OCI-LY3 (cell line): Measurements from ENCODE around the gene SDC4.

Source experiments
- EZH2phosphoT487 ChIP-seq: fragments of 200-600 bp; shearing (Covaris generic); IDR thresholded peaks from 2 replicates; pipeline ENCODE4 v1.6.1; 2018; ENCODE audit warnings: antibody characterized with exemption, mixed run types, low read depth
- TF ChIP-seq, protein P1 (sequence below): fragments of 200-600, 300-600 bp; sonication (generic); IDR thresholded peaks from 2 replicates; pipeline ENCODE4 v1.5.1; 2014; ENCODE audit warnings: antibody characterized with exemption, low read length, low read depth

DNA sequence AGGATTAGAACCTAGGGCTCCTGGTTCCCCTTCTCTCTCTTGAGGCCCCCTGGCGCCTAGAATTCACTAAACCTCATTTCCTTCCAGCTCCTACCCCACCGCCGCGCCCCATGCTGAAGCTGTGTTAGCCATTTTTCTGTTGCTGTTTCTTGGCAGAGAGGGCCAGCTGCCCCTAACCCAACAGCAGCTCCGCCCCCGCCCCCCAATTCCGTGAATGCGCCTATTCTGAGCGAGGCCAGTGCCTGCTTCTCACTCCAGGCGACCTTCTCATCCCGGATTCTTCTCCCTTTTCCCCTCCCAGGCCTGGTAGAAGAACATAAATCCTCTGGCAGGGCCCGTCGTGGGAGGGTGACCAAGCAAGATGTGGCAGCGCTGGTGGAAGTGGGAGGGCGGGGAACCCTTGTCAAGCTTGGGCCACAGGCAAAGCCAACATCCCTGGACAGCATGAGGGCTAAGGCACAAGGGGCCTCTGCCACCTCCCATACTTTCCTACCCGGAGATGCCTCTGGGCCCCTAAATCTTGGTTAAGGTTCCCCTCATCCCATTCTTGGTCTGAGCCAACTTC lies 41.1 kb downstream of the SDC4 start:
- TF ChIP-seq, protein P1, sequence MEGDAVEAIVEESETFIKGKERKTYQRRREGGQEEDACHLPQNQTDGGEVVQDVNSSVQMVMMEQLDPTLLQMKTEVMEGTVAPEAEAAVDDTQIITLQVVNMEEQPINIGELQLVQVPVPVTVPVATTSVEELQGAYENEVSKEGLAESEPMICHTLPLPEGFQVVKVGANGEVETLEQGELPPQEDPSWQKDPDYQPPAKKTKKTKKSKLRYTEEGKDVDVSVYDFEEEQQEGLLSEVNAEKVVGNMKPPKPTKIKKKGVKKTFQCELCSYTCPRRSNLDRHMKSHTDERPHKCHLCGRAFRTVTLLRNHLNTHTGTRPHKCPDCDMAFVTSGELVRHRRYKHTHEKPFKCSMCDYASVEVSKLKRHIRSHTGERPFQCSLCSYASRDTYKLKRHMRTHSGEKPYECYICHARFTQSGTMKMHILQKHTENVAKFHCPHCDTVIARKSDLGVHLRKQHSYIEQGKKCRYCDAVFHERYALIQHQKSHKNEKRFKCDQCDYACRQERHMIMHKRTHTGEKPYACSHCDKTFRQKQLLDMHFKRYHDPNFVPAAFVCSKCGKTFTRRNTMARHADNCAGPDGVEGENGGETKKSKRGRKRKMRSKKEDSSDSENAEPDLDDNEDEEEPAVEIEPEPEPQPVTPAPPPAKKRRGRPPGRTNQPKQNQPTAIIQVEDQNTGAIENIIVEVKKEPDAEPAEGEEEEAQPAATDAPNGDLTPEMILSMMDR, result no peak
- TF ChIP-seq EZH2phosphoT487, result no peak
